ENCODE results near the gene ARID3A. TPM values are rescaled to one million over a fixed set of nuclear protein-coding genes. Genes with fewer than 3 reads are reported as not detected.

Gene ARID3A
- total and polyA plus RNA-seq, 2 of the 8 experiments (the other 6 are each of a cell fraction or from before 2014, with no cell fraction given), result 40.5 to 77.4 TPM

- 0 out of 2 replicates have a peak overlapping the region, but pooled peaks have one; percentile 55 for H2BK5ac ChIP-seq (ENCODE audit: low read depth, low read length)
- peaks cover 38 to 53% of the 10 kb centered on the region in 2 experiments for H4K20me1 ChIP-seq (replicated peaks in 1 of 2; ENCODE audit: control insufficient read depth in 1 of 2, insufficient read depth in 2 of 2, low read length in 2 of 2)
- H2AK5ac ChIP-seq (ENCODE audit: low read depth, low read length), result no peak overlapping the region
- H3K56ac ChIP-seq (replicated peaks; ENCODE audit: insufficient read length, low read depth, low read length), result no peak overlapping the region
- H2BK120ac ChIP-seq (replicated peaks; ENCODE audit: low read depth, low read length), result no peak overlapping the region
- no peak overlapping the region for H2BK12ac ChIP-seq (ENCODE audit: low read depth, low read length)
- H3K27ac ChIP-seq (ENCODE audit: low read depth, low read length), result no peak overlapping the region
- ChIA-PET POLR2A (ENCODE audit: partially characterized antibody) (interaction anchor here (2.4 to 6.4 kb wide), 3 partner anchors 11 to 204 kb away, joined by 6 to 125 read pairs (median 62); partner anchors contain the start of genes ABCA7 and CNN2), CTCF (ENCODE audit: partially characterized antibody) (no interaction called here)
- no peak overlapping the region for H3K23ac ChIP-seq (ENCODE audit: insufficient read length)
- no peak overlapping the region for H3K4ac ChIP-seq (replicated peaks; ENCODE audit: insufficient read length, low read depth, low read length)
- H4K91ac ChIP-seq (replicated peaks; ENCODE audit: insufficient read length, low read length), result no peak overlapping the region
- DNase-seq (ENCODE audit: low read depth in 1 of 2, low spot score in 2 of 2), result no peak
- no peaks in the 10 kb centered on the region for H3K9me3 ChIP-seq (ENCODE audit: insufficient read depth in 2 of 2, low read depth in 1 of 2, low read length in 1 of 2)
- peak overlapping the region; percentile 53; the same call in 1 of the 2 replicates for H4K8ac ChIP-seq (ENCODE audit: extremely low read depth, insufficient read depth, low read length)
- no peak overlapping the region for H2BK20ac ChIP-seq (ENCODE audit: low read length)
- peaks cover 24% of the 10 kb centered on the region for H3K79me1 ChIP-seq (ENCODE audit: low read depth, low read length)
- TF ChIP-seq SAP30 (IDR thresholded peaks at IDR 0.05; ENCODE audit: insufficient read depth, insufficient replicate concordance, low read length) (no peak), ATF2 (IDR thresholded peaks at IDR 0.05; ENCODE audit: low read length) (no peak), SIX5 (IDR thresholded peaks at IDR 0.05; ENCODE audit: low read depth, low read length) (no peak), ATF3 (IDR thresholded peaks at IDR 0.05; ENCODE audit: insufficient read depth, low read depth, low read length) (no peak), HDAC2 (IDR thresholded peaks at IDR 0.05; ENCODE audit: borderline replicate concordance in 1 of 2, low read depth in 2 of 2, low read length in 2 of 2) (no peak), CBX5 (IDR thresholded peaks at IDR 0.05; ENCODE audit: low read depth, low read length) (no peak)
- no peak overlapping the region for H2AFZ ChIP-seq (ENCODE audit: low read length)
- H3K79me2 ChIP-seq (ENCODE audit: control insufficient read depth in 1 of 2, insufficient read depth in 2 of 2, low read length in 2 of 2), result peaks cover 36 to 78% of the 10 kb centered on the region in 2 experiments
- H3K4me1 ChIP-seq (replicated peaks in 1 of 4; ENCODE audit: control insufficient read depth in 3 of 4, insufficient read depth in 4 of 4, low read length in 3 of 4), result peaks cover 0 to 37% (median 25%) of the 10 kb centered on the region in 4 experiments; a peak in 5 of 7 replicates
- H3K9ac ChIP-seq (replicated peaks in 1 of 4; ENCODE audit: extremely low read depth in 1 of 4, low read depth in 3 of 4, low read length in 3 of 4), result no peak overlapping the region
- no peak overlapping the region for H3K14ac ChIP-seq (ENCODE audit: insufficient read length)
- H3K23me2 ChIP-seq (ENCODE audit: low read depth, low read length), result peaks cover 9% of the 10 kb centered on the region
- H3K27me3 ChIP-seq (replicated peaks in 1 of 4; ENCODE audit: control insufficient read depth in 3 of 4, extremely low read depth in 1 of 4, insufficient read depth in 3 of 4, low read length in 3 of 4), result no peaks in the 10 kb centered on the region
- no peak overlapping the region for H3K4me3 ChIP-seq (ENCODE audit: extremely low read depth in 1 of 4, insufficient read depth in 2 of 4, low read depth in 3 of 4, low read length in 4 of 4)
- 82% methylated on average over 9 of the region's 9 CpGs; no CpG with 5 or more reads in 1 of the 2 experiments for WGBS, 2 experiments (ENCODE audit: extremely low coverage in 1 of 2, insufficient coverage in 1 of 2, insufficient read length in 1 of 2, insufficient replicate concordance in 2 of 2, low coverage in 1 of 2, low lambda C conversion rate in 2 of 2, missing lambda C conversion rate in 1 of 2)
- no peak overlapping the region for H2BK15ac ChIP-seq (ENCODE audit: low read length)
- H3K4me2 ChIP-seq (ENCODE audit: insufficient read depth in 1 of 2, low read depth in 2 of 2, low read length in 2 of 2), result no peak overlapping the region; a peak in 1 of 4 replicates
- peaks cover 0 to 14% (median 4%) of the 10 kb centered on the region in 4 experiments; a peak in 4 of 8 replicates for H3K36me3 ChIP-seq (ENCODE audit: control insufficient read depth in 2 of 4, insufficient read depth in 4 of 4, low read length in 3 of 4)
- H4K5ac ChIP-seq (ENCODE audit: insufficient read length, low read depth, low read length), result no peak overlapping the region
- FAIRE-seq, result no peak
- H3K18ac ChIP-seq (ENCODE audit: extremely low read depth, low read length), result no peak overlapping the region
These were observed 92.1 kb downstream of the ARID3A start for GRCh38 chr19:1017906-1018305.
